Measurements from ENCODE around the gene GAK.

GRCh38 chr4:961351-962230, 29.5 kb upstream of the GAK start:
- TF ChIP-seq POLR2A (IDR thresholded peaks at IDR 0.05) (no peak), CTCF (IDR thresholded peaks at IDR 0.05 in 4 of 5, conservative IDR thresholded peaks at IDR 0.05 in 1 of 5) (no peak)

Data from gastrocnemius medialis (tissue), 4 donors.